Stimulated activated CD4-positive, alpha-beta T cell treated with anti-CD3 and anti-CD28 coated beads, Interleukin-4, amount 100 ng/mL, for 4 hours (primary cell): ENCODE measurements around the gene BRINP2.

Experiments
- DNase-seq, 2 experiments: peaks; one replicate each; pipeline ENCODE4 v3.0.0-alpha.2; 2020

Gene BRINP2, protein sequence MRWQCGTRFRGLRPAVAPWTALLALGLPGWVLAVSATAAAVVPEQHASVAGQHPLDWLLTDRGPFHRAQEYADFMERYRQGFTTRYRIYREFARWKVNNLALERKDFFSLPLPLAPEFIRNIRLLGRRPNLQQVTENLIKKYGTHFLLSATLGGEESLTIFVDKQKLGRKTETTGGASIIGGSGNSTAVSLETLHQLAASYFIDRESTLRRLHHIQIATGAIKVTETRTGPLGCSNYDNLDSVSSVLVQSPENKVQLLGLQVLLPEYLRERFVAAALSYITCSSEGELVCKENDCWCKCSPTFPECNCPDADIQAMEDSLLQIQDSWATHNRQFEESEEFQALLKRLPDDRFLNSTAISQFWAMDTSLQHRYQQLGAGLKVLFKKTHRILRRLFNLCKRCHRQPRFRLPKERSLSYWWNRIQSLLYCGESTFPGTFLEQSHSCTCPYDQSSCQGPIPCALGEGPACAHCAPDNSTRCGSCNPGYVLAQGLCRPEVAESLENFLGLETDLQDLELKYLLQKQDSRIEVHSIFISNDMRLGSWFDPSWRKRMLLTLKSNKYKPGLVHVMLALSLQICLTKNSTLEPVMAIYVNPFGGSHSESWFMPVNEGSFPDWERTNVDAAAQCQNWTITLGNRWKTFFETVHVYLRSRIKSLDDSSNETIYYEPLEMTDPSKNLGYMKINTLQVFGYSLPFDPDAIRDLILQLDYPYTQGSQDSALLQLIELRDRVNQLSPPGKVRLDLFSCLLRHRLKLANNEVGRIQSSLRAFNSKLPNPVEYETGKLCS

DNA sequence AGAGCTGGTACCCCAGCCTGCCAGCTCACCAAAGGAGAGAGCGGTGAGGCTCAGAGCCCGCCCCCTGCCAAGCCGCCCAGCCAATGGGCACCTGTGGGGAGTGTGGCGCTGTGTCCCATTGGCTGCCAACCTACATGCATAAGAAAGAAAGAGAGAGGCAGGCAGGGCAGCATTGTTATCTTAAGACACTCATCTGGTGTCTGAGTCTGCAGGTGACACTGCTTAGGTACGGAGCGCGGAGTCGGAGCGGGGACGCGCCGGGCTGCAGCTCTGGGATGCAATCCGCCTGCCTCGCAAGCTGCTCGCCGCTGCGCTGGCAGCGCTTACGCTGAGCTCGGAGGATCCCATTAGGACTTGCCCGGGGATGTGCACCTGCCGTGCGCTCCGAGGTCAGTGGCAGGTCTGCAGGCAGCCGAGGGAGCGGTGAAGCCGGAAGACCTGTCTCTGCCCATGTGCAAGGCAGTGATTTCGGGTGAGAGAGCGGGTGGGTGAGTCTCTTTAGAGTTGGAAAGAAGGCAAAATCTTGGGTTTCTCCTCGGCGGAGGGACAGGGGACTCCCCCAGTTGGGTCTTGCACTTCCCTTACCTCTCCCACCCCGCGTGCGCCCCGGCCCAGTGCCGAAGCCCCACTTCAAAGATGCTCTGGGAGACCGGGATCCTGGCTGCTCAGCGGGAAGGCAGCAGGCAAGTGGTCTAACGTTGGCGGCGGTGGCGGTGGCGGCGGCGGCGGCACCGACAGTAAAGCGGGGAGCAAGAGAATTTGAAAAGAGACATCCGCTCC is at the start of gene BRINP2:
Gene BRINP2 (plus strand): TSS at position 203 of the 780 bp plus-strand sequence. CDS start 58,919 bp downstream, outside the sequence.
- no peak for DNase-seq

DNA sequence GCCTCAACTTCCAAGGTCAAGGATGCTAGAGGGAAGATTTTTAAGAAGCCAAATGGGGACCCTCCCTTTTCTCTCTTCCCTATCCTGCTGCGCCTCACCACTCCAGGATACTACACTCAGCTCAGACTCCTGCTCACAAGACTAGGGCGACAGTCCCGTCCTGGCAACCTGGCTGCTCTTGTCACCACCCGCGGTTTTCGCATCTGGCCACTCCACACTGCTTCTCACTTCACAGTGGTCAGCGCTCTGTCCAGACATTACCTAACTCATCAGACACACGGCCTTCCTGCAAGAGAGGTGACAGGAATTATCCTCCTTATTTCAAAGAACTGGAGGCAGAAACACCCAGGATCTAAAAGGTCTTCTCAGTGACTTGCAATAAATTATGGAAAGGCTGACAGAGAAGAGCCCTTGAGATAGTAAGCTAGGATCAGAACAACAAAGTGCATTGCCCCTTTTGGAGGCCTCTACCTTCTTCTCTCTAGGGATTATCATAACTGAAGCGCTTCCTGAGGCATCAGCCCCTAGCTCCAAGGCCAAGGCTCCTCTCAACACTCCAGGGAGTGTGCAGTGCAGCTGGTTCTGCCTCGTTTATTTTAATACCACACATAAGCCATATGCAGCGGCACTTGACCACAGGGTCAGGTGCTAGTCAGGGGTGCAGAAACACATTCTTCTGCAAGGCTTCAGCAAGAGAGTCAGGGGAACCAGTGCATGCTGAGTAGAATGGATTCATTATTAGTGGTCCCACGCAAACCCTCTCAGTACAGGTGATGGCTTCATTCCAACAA is 48.1 kb upstream of the BRINP2 start:
- DNase-seq: no peak

DNA sequence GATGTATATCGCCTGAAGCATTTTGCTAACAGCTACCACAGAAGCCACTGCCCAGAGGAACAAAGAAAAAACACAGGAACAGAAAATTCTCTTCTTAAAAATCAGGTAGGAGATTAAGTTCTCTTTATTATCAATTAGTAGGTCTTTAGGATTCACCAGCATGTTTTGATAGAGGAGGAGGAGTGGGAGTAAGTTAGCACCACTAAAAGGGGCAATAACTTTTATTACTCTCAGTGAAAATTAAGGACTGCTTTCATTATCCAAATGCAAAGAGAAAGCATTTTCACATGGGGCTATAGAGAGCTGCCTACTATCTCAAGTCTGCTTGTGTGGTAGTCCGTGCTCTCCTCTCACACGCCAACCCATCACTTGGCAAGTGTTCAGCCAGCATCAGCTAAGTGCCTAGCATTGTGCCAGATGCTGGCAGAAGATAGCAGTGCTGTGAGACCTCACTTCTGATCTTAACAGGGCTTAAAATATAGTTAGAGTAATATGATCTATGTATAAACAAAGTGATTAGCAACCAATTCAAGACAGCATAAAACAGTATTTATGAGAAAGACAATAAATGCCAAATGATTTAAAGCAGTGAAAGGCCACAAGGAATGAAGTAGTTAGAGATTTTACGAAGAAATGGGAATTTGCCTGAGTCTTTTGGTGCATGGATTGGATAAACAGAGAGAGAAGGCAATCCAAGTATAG is 46.0 kb upstream of the BRINP2 start:
- DNase-seq: no peak

DNA sequence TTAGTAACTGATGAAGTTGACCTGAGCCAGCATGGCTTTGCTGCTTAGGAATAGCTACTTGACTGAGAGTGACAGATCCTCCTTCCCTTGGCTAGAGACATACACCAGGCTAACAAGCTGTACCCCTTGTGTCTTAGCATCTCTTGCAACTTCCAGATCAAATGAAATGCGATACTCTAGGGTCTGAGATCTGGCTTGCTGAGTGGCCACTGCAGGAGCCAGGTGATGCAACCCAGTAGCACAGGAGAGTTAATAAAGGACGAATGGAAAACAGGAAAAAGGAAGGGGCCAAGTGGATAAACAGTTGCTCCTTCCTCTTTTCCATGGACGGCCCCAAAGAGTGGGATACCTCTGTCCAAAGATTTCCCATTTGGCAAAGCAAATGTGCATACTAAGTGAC is 44.5 kb upstream of the BRINP2 start:
- DNase-seq: no peak

DNA sequence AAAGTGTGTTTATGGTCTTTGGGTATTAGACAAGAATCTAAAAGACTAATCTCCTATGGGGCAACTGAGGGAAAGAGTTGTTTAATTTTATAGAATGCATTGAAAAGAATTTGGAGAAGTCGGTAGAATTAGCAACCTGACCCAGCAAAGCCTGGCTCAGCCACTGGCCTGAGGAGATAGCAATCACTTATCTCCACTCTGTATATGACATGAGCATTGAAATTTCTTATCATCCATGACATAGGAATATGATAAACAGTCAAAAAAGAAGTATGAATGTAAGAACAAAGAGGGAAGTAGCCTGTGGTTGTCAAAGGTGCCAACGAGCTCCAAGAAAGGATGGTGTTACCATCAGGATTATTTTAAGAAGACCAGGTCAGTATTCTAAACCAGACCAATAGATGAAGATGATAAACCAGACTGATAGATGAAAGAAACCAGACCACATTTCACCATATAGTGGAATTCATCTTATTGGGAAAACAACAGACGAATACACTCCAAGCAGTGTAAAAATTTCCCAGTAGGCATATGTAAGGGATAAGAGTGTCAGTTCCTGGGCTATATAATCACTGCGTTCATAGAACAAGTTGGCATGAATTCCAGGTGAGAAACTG is 42.0 kb upstream of the BRINP2 start:
- no peak for DNase-seq

DNA sequence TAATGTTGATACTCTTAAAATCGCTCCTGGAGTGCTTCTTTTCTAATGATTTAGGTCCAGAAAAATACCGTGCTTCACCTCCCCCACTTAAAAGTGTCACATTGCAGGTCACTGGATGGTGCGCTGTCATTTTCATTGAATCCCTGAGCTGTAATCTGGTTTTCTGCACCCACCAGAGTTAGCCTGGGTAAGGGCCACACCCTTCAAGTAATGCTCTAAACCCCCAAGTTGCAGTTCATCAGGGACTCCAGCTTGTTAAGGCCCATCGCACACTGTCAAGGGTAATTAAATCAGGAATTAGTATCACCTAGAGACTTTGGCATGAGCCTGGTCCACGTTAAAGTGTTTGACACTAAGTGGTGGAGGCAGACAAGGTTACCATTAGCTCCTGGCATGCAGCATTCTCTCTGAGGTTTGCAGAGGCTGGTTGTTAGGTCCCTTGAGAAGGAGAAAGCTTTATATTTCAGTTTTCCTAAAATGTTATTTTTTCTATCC is 40.3 kb upstream of the BRINP2 start:
- DNase-seq: no peak

DNA sequence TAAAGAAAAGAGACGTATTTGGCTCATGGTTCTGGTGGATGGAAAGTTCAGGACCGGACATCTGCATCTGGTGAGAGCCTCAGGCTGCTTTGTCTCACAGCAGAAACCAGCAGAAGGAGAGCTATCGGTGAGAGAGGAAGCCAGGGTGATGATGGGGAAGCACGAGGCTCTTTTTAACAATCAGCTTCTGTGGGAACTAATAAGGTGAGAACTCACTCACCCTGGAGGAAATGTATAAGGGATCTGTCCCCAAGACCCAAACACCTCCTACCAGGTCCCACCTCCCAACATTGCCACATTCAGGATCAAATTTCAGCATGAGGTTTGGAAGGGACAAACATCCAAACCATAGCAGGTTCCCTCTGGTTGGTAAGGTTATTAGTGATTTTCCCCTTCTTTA is 39.0 kb upstream of the BRINP2 start:
- DNase-seq: no peak

DNA sequence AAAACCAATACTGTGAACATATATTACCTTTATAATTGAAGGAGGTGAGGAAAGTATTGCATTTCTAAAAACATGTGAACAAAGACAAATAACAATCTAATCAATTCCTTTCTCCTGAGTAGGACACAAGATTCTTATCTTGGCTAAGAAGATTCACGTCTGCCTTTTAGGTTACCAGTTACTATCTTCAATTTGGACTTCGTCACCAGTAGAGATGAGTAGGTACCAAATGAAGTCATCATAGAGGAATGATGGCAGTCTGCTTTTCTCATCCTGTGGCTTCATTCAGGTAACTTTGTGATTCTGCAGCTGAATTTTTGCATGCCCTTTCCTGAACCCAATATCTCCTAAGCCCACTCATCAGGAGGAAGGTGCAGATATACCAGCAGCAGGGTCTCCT is 38.6 kb upstream of the BRINP2 start:
- DNase-seq: no peak

DNA sequence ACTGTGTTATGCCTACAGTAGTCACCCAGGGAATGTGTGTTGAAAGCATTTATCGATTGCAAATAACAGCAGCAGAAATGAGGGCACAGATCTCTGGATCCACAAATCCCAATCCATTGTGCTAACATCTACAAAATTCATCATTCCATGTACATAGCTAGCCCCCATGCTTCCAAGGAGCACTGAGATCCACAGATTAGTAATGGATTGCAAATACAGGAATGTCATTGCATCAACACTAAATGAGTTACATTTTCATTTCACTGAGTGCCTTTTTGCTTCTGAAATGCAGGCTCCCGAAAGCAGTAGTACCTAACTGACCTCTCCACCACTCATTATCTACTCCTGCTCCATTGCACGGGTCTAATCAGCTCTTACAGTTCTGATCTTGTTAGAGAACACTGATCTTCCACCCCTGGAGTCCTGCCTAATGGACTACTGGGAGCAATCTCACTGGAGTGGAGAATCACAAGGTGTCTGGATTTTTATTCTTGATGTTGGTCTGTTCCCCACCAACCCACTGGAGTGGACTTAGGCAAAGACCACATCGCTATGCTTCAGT is 36.7 kb upstream of the BRINP2 start:
- DNase-seq: no peak

DNA sequence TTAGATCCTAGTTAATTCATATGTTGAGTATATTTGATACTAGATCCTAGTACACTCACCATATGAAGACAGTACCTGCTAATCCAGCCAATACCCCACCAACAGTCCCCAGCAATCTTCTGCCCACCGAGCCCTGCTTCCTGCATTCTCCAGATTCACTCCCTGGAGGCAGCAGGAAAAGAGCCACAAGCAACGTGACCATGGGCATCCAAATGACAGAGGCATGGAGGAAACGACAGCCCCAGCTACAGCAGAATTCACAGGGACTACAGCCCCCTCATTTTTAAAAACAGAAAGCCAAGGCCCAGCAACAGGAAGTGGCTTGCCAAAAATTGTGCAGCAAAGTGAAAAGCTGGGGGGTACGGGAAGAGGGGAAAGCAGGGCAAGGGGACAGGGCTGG is 35.5 kb upstream of the BRINP2 start:
- DNase-seq: no peak

DNA sequence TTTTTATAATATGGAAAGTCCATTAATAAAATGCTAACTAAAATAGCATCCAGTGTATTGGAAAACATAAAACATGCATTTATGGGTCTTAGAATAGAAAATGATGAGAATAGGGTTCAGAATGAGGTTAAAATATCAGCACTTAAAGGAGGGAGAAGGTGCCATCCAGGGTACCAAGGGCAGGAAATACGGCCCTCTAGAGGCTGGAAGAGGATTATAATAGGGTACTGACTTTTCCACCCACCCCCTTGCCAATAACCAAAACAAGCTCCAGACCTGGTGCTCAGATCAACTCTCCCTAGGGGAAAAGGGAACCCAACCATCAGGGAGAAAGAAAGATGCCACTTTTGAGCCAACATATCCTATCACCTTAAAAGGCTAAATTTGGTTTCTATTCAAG is 32.9 kb upstream of the BRINP2 start:
- DNase-seq: no peak

DNA sequence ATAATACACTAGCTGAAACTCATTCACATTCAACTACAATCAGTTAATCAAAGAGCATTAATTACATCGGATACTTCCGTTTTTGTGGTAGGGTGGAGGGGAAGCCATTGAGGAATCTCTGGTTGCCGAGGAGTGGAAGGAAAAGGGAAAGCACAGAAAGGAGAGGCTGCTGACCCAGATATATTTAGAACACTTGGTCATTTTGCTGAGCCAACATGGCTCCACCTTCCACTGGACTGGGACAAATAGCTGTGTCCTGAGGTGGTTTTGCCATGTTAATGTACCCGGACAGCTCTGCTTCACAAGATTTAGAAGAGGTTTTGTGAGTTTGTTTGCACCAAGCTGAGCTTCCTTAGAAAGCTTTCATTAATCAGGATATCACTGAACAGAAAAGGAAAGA is 32.4 kb upstream of the BRINP2 start:
- no peak for DNase-seq

DNA sequence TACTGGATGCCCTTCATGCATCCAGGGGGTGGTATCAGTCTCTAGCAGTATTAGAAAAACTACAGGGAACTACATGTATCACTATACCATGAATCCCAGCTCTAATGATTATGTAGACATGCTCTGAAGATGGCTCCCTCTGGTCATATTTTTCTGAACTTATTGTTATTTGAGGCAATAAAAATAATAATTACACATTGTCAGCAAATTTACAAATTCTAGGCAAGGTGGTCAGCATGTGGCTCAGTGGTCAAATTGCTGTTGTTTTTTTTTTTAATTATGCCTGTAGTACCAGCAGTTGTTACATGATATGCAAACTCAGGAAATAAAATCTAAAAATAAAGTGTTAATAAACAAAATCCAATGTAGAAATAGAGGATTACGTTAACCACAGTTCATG is 28.7 kb upstream of the BRINP2 start:
- no peak for DNase-seq

DNA sequence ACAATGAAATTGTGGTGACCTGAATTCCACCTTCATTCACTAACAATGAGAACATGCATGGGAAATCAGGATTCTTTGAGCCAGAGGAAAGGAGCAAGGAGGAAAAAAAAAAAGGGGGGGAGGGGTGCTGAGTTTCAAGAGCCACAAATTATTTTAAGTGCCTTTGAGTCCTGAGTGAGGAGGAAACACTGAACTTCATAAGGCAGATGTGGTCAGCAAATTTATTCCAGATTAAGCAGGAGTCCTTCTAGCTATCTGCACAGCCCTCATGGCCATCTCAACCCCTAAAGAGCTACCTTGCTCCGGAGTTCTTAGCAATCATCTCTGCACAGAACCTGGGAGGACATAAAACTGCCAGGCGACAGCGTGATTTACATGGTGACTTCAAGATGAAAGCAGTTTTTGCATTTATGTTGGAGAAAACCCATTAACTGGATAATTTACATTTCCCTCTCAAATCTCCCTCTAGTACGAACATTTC is 27.9 kb upstream of the BRINP2 start:
- no peak for DNase-seq

DNA sequence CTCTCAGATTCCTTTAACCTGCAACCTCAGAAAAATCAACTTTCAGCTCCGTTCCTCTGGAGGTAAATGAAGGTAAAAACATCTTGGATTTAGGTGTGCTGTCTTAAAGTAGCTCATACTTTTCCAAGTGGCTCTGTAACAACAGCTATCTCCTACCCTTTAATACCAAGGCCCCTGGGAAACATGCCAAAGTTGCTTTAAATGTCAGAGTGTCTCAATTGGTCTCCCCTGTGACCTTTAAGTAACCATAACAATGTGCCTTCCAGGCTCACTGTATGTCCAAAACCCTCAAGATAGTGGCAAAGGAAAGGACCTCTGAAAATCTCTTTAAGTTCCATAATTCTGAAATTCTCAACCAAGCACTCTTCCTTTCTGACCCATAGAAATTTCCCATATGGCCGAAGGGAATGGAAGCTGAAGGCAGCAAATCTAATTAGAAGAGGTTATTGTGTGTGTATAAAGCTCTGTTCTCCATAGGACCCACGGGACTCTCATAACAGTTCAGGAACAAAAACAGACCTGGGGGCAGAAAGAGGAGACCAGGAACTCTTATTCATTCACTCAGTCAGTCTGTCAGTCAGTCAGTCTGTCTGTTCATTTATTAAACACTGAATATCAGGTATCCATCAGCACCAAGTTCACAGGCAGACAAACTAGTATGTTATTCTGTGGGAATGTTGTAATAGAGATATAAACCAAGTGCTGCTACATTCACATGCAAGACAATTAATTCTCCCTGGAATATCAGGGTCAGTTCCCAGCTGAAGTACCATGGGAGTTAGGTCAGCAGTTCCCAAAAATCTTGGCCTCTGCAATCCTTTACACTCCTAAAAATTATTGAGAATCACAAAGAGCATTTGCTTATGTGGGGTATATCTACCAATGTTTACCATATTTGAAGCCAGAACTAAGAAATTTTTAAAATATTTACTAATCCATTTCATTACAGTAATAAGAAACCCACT is 25.4 kb upstream of the BRINP2 start:
- no peak for DNase-seq

DNA sequence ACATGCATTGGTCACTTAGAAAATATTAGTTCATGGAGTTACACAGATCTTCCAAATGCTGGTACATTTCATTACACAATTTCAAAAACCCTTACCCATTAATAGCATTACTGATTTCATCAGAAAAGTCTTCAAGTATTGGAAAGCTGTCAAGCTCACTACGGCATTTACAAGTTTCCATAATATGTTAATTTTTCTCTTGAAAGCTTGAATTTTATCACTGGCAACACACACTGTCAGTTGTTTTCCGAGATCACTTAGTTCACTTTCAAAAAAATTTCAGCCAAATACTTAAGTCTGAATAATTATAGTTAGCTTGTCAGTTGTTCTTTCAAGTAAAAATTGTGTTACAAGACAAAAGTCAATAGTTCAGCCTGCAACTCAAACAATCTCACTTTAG is 24.3 kb upstream of the BRINP2 start:
- DNase-seq: no peak

DNA sequence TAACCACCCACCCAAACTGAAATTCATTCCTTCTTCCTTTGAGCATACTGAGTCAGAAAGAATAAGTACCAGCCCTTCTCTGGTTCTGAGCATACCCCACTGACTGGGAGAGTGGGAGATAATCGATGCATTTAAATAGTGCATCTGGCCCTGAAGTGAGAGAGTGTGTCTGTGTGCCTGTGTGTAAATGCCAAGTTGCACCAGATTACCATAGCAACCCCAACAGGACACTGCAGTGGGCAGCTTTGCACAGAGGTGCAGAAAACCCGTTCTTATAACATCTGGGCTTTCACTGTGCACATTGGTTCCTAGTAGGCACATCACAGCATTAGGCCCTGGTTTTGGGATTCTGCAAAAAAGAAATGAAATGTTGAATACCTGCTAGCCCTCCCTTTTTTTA is 8.5 kb upstream of the BRINP2 start:
- DNase-seq: no peak

DNA sequence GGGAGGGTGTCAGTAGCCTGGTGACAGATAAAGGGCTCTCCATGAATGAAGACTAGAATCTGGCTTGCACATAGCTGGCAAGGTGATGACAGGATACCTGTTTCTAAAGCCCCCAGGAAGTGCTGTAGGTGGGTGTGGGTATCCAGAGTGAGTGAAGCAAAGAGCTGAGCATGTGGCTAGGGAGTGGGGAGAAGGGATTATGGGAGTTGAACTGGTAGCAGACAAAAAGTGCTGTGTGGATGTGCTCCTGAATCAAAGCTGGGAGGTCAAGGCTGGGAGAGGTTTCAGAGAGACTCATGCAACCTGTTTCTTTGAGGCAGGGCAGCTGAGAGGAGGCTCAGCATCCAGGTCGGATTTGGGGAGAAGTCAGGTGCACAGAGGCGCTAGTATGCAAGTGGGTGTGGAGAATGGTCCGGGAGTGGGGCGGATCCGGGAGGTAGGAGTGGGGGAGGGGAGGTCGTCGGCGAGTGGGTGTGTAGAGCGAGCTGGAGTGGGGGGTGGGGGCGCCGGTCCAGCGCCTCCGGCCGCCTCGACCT is 6.8 kb upstream of the BRINP2 start:
- no peak for DNase-seq

DNA sequence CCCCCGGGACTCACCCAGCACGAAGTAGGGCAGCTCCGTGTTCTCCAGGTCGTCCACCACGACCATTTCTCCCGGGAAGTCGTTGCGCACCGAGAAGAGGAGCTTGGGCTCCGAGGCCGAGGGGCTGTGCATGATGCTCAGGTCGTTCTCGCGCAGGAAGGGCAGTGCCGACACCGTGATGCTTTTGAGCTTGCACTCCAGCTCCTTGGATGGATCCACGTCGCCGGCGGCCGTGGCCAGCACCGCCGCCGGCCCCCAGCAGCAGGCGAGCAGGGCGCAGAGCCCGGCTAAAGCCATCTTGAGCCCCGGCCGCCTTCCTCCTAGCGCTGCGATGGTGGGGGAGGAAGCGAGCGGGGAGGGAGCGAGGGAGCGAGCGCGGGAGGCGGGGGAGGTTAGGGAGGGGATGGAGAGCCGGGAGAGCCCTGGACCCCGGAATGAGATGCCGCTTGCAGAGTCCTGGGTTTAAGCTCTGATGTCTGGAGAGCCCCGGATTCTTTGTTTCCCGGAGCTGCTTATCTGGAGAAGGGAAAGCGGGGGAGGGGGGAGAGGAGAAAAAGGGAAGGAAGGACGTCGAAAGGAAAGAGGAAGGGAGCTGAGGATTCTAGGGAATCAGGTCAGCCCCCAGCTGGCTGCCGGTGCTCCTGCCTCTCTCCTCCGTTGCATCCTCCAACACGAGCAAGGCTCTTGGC is 6.2 kb upstream of the BRINP2 start, which contains the start of gene ASTN1:
Gene ASTN1 (minus strand): TSS at position 333 of the 689 bp plus-strand sequence. CDS start 36 bp downstream, at position 297.
- no peak for DNase-seq
